ENCODE data around the gene TOB1. TPM values are rescaled to one million over a fixed set of nuclear protein-coding genes. Genes with fewer than 3 reads are reported as not detected.
"Not testable (repeated sequence)": the region's sequence is repeated elsewhere in the genome, so short reads cannot be mapped to it uniquely, and the experiment has no call there.

Gene TOB1
- polyA plus RNA-seq, 3 donors from 2014 or later, result 8.9 to 23.7 (median 10.3) TPM

DNA sequence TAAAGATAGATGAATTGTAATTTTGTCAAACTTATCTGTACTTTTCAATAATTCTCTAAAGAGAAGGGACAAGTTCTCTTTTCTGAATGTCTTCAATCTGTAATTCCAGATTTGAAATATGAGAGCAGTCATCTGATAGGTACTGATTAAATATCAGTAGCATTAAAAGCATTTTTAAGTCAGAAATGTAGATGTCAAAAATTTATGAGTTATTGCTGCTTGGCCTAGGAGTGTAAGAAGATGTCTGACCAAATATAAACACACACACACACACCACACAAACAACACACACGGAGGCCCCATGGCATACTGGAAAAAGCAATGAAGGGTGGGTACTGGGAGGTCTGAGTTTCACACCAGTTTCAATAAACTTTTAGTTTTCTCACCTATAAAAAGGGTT lies 2.4 kb upstream of the TOB1 start:
- Mint-ChIP-seq H3K27ac (peak overlapping the region in 5 of 6 donors; percentile 95 to 99 (median 98)), H3K4me1 (peaks cover 59 to 61% of the 10 kb centered on the region in 2 donors), H3K36me3 (peaks cover 0 to 4% (median 0%) of the 10 kb centered on the region in 3 donors), H3K9me3 (no peaks in the 10 kb centered on the region), H3K4me3 (peak overlapping the region in 4 of 5 donors; percentile 90 to 97 (median 96)), H3K27me3 (ENCODE audit: low read depth in 3 of 3) (peaks cover 27 to 33% (median 29%) of the 10 kb centered on the region in 3 donors)
- no peak for DNase-seq

DNA sequence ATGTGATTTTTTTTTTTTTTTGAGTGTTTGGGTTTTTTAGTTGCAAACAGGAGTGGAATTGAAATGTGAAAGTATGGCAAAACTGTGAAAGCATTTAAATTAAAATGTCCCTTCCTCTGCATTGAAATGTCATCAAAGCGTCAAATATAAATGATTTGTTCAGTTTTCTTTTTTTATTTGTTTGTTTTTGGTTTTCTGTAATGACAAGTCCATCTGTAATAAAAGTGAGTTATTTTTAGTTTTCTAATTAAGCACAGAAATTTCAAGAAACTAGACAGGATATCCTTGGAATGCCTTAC lies 1.9 kb upstream of the TOB1 start:
- no peak for DNase-seq
- Mint-ChIP-seq H3K27ac (peak overlapping the region; percentile 95 to 99 (median 98)), H3K27me3 (ENCODE audit: low read depth in 3 of 3) (peaks cover 24 to 33% (median 27%) of the 10 kb centered on the region in 3 donors), H3K9me3 (no peaks in the 10 kb centered on the region), H3K4me1 (peaks cover 61% of the 10 kb centered on the region in 2 donors), H3K36me3 (peaks cover 0 to 6% (median 3%) of the 10 kb centered on the region in 3 donors), H3K4me3 (peak overlapping the region; percentile 90 to 97 (median 94))

DNA sequence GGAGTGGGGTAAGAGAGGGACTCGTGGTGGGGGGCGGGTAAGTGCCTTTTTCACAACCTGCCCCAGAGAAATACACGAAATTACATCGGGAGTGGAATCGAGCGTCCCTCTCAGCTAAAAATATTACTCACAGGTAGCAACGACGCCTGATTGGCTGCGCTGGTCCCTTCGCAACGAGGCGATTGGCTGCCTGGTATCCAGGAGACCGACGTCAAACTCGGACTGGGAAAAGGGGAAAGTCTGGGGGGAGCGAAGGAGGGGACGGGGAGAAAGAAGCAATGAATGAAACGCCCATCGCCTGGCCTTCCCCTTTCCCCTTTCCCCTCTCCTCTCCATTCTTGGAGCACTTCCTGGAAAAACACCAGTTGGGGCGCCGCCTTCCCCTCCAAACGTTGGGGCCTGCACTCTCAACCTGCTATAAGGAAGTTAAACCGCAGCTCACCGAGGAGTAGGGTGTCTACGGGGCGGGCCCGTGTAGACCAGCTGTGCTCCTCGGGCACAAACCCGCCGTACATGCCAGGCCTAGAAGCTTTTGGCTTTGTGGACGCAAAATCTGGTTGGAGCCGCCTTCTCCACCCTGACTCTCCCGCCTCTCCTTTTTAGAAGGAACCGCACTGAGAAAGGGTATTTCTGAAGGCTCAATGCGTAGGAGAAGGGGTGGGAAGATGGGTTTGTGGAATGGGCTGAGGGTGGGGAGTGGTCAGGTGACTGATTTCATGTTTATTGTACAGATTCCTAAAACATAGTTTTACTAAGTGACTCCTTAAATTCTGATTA lies 1.4 kb upstream of the TOB1 start:
- peak overlapping the region; percentile 90 to 97 (median 94) for H3K4me3 Mint-ChIP-seq
- H3K4me1 Mint-ChIP-seq, result peaks cover 56 to 59% of the 10 kb centered on the region in 2 donors
- H3K9me3 Mint-ChIP-seq, result no peaks in the 10 kb centered on the region
- H3K36me3 Mint-ChIP-seq, result peaks cover 0 to 10% (median 6%) of the 10 kb centered on the region in 3 donors
- H3K27ac Mint-ChIP-seq, result peak overlapping the region; percentile 95 to 99 (median 98)
- peaks cover 19 to 32% (median 25%) of the 10 kb centered on the region in 3 donors for H3K27me3 Mint-ChIP-seq (ENCODE audit: low read depth in 3 of 3)
- DNase-seq, result peak; percentile 70 to 75 (median 74)

DNA sequence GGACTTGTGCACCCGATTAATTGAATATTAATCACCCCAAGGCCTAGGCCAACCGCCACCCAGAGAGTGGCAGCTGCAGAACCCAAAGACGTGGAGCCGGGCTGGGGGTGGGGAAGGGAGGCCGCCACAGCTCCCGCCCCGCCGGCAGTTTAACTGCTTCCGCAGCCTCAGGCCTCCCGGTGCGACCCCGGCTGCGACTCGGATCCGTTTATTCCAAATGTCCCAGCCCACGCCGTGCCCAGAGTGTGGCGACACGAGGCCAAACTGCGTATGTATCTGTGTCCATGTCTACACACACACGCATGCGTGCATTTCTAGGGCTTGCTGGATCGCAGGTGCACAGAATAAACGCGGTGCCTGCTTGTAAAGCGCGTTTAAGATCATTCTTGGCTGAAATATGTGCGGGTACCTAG lies 802 bp upstream of the TOB1 start:
- peaks cover 0 to 11% (median 7%) of the 10 kb centered on the region in 3 donors for H3K36me3 Mint-ChIP-seq
- peak overlapping the region; percentile 95 to 99 (median 98) for H3K27ac Mint-ChIP-seq
- H3K27me3 Mint-ChIP-seq (ENCODE audit: low read depth in 3 of 3), result peaks cover 19 to 32% (median 24%) of the 10 kb centered on the region in 3 donors
- H3K9me3 Mint-ChIP-seq, result no peaks in the 10 kb centered on the region
- peaks cover 51 to 54% of the 10 kb centered on the region in 2 donors for H3K4me1 Mint-ChIP-seq
- DNase-seq, result peak; percentile 65 to 77 (median 70)
- H3K4me3 Mint-ChIP-seq, result peak overlapping the region; percentile 90 to 97 (median 94)

DNA sequence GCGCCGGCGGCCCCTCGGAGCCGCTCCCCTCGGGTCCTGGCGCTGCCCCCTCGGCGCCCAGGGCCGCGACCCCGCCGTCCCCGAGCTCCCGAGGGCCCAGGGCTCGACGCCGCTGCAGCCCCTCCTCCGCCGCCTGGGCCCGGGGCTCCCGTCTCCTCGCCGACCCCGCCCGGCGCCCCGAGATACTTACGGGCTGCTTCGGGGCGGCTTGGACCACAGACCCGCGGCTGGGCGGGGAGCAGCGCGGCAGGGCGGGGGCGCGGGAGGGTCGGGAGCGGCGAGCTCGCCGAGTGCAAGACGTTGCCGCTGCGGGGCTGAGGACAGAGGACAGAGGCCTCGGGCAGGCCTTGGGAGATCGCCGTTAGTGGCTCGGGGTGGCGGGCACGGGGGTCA lies 290 bp downstream of the TOB1 start:
- Mint-ChIP-seq H3K36me3 (peaks cover 0 to 16% (median 16%) of the 10 kb centered on the region in 3 donors), H3K4me3 (peak overlapping the region; percentile 90 to 97 (median 94)), H3K9me3 (no peaks in the 10 kb centered on the region), H3K27me3 (ENCODE audit: low read depth in 3 of 3) (peaks cover 19 to 26% (median 20%) of the 10 kb centered on the region in 3 donors), H3K27ac (peak overlapping the region in 5 of 6 donors; percentile 29 to 95 (median 59)), H3K4me1 (peaks cover 42 to 44% of the 10 kb centered on the region in 2 donors)
- DNase-seq, result peak in 1 of 3 donors; percentile 15

DNA sequence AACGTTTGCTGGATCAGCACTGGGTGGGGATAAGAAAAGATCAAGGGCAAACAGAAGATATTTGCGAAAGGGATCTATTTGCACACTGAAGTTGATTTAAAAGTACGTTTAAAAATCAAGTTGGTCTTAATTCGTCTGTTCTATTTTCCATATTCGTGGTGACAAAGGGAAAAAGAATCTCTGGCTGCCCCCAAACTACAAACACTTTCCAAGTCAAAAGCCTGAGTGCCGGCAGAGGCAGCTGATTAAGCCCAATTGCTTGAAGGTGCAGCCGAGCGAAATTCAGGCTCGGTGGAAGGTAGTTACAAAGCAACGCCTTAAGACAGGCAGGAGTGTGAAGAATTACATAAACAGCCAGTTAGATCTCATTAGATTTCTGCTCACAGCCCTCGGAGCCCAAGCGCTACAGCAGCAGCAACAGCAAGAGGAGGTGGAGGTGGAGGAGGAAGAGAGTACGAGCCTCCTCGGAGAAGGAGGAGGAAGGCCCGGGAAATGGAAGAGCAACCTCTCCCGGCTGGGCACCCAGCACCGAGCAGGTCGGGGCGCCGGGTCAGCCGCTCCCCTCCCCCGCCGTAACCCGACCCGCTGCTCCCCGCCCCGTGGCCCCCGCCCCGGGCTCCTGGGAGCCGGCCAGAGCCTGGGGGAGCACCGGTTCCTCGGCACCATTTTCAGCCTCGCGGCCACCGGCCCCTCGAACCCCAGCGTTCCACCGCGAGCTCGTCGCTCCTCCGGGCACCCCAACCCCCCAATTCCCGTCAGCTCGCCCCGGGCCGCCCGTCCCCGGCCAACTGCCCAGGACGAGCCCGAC lies 890 bp downstream of the TOB1 start:
- H3K27ac Mint-ChIP-seq, result peak overlapping the region; percentile 94 to 99 (median 96)
- DNase-seq, result peak; percentile 31 to 58 (median 36)
- H3K36me3 Mint-ChIP-seq, result peaks cover 0 to 18% (median 16%) of the 10 kb centered on the region in 3 donors
- H3K4me1 Mint-ChIP-seq, result peaks cover 42 to 44% of the 10 kb centered on the region in 2 donors
- H3K9me3 Mint-ChIP-seq, result no peaks in the 10 kb centered on the region
- peak overlapping the region; percentile 98 to 100 (median 99) for H3K4me3 Mint-ChIP-seq
- H3K27me3 Mint-ChIP-seq (ENCODE audit: low read depth in 3 of 3), result peaks cover 19 to 26% (median 20%) of the 10 kb centered on the region in 3 donors

DNA sequence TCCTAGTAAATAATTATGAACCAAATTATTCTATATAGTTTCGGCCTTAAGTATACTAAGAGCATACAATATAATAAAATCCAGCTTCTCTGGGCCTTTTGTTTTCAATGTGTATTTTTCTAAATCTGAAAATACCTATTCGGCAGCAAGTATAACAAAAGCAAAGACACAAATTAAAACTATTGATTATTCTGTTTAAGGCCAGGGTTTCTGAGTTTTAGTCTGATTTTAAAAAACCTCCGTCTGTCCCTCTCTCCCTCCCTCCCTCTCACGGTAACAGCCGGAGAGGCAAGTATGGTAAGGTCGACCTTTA lies 1.5 kb downstream of the TOB1 start:
- DNase-seq, result no peak
- peak overlapping the region; percentile 98 to 100 (median 99) for H3K4me3 Mint-ChIP-seq
- peaks cover 19 to 23% (median 20%) of the 10 kb centered on the region in 3 donors for H3K27me3 Mint-ChIP-seq (ENCODE audit: low read depth in 3 of 3)
- peak overlapping the region; percentile 94 to 99 (median 96) for H3K27ac Mint-ChIP-seq
- H3K4me1 Mint-ChIP-seq, result peaks cover 39 to 44% of the 10 kb centered on the region in 2 donors
- no peaks in the 10 kb centered on the region for H3K9me3 Mint-ChIP-seq
- H3K36me3 Mint-ChIP-seq, result peaks cover 0 to 18% (median 16%) of the 10 kb centered on the region in 3 donors

DNA sequence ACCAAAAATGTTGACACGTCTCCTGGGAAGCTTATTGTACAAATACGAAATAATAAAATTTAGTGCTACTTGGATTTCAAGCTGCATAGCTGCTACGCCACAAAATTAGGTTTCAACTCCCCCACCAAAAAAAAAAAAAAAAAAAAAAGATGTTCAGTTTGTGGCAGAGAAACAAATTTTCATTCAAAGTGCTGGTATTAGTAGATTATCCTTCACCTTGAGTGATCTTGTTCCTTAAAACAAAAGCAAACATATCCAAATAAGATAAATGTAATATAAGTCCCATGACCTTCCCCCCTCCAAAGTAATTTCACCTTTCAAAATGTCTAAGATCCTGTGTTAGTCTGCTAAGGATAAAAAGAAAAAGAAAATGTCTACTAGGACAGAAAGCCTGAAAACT lies 2.2 kb downstream of the TOB1 start:
- DNase-seq, result no peak
- Mint-ChIP-seq H3K27me3 (ENCODE audit: low read depth in 3 of 3) (peaks cover 19 to 22% (median 20%) of the 10 kb centered on the region in 3 donors), H3K4me1 (peaks cover 38 to 44% of the 10 kb centered on the region in 2 donors), H3K9me3 (no peaks in the 10 kb centered on the region), H3K4me3 (peak overlapping the region in 2 of 5 donors; percentile 98 to 100), H3K36me3 (peaks cover 0 to 18% (median 16%) of the 10 kb centered on the region in 3 donors), H3K27ac (peak overlapping the region in 3 of 6 donors; percentile 95 to 99 (median 98))

DNA sequence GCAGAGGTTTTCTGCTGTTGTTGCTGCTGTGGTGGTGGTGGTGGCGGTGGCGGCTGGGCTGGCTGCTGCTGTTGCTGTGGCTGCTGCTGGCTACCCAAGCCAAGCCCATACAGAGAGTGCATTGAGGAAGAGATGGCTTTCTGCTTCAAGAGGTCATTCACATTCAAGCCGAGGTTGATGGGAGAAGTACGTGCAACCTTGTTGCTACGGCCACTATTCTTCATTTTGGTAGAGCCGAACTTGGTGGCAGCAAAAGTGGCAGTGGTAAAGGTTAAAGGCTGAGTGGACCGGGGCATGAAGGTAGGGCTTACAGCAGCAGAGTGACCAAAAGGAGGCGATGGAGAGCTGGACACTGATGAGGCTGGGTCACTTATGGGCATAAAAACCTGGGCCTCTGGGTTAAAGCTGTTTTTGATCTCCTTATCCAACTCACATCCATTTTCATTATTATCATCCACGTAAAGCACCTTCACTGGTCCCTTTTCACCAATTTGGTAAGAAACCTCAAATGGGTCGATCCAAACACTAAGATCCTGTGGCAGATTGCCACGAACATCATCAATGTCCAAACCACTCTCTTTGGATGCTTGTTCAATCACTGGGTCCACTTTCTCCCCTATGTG lies 2.8 kb downstream of the TOB1 start:
- Mint-ChIP-seq H3K4me1 (peaks cover 33 to 42% of the 10 kb centered on the region in 2 donors), H3K9me3 (no peaks in the 10 kb centered on the region), H3K36me3 (peaks cover 0 to 18% (median 16%) of the 10 kb centered on the region in 3 donors), H3K27ac (peak overlapping the region in 2 of 6 donors; percentile 98 to 99), H3K27me3 (ENCODE audit: low read depth in 3 of 3) (peaks cover 19 to 22% (median 19%) of the 10 kb centered on the region in 3 donors), H3K4me3 (peak overlapping the region in 3 of 5 donors; percentile 36 to 100 (median 54))
- peak; percentile 19 to 43 (median 32) for DNase-seq

DNA sequence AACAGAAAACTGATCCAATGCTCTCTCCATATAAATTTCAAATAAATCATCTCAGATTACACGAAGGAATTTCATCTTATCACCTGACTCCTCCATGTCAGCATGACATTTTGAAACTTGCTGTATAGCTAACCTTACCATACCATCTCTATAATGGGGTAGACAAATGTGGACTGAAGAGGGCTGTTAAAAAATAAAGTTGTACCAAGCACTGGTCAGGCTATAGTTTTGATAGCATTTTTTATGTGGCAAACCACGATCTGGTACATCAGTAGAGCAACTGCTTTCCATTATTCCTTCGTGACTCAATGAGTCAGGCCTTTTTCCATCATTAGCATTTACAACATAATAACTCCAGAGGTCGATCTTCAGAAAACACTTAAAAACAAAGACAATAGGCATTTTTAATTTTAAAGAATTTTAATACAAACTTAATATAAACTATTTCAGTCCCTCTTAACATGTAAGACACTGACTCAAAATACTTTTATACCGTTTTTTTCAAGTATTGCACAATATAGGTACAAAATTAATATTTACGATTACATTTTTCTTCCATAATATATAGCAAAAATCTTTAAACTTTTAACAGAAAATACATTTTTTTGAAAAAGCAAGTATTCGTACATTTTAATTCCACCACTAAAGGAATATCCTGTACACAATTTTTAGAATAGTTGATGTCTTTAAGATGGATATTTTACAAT lies 4.2 kb downstream of the TOB1 start:
- Mint-ChIP-seq H3K27me3 (ENCODE audit: low read depth in 3 of 3) (peaks cover 10 to 15% (median 12%) of the 10 kb centered on the region in 3 donors), H3K9me3 (no peaks in the 10 kb centered on the region)

DNA sequence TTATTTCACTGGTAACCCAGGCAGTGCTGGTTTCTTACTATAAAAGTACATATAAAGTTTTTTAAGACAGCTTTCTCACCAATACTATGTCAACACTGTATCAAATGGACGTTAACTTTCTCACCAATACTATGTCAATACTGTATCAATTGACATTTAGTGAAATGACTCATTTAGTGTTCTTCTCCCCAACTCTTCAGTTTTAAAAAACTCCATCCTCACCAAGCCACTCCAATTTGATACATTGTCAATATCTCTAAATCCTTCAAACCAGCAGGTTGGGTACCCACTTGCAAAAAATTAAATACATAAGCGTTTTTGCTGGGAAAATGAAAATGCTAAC lies 4.8 kb downstream of the TOB1 start:
- H3K4me1 Mint-ChIP-seq, result peaks cover 20 to 27% of the 10 kb centered on the region in 2 donors

More for the DNA sequence above, 4.2 kb downstream of the TOB1 start:
- Mint-ChIP-seq H3K4me1 (peaks cover 20 to 29% of the 10 kb centered on the region in 2 donors), H3K4me3 (no peak overlapping the region), H3K27ac (peak overlapping the region in 1 of 6 donors; percentile 50), H3K36me3 (peaks cover 0 to 18% (median 16%) of the 10 kb centered on the region in 3 donors)
- DNase-seq, result no peak

DNA sequence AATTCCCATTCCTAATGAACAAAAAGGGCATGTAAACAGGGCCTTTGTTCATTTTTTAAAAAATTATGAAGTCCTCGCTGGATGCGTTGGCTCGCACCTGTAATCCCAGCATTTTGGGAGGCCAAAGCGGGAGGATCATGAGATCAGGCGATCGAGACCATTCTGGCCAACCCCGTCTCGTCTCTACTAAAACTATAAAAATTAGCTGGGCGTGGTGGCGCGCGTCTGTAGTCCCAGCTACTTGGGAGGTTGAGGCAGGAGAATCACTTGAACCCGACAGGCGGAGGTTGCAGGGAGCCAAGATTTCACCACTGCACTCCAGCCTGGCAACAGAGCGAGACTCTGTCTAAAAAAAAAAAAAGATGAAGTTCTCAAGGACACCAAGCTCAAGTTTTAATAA lies 6.4 kb downstream of the TOB1 start:
- not testable (repeated sequence) for H3K4me3 Mint-ChIP-seq; DNase-seq; H3K9me3 Mint-ChIP-seq; H3K27me3 Mint-ChIP-seq (ENCODE audit: low read depth in 3 of 3)
- Mint-ChIP-seq H3K27ac (peak overlapping the region in 1 of 6 donors; percentile 7), H3K4me1 (peaks cover 13 to 20% of the 10 kb centered on the region in 2 donors), H3K36me3 (peaks cover 0 to 18% (median 12%) of the 10 kb centered on the region in 3 donors)

More for the DNA sequence above, 4.8 kb downstream of the TOB1 start:
- peak overlapping the region in 1 of 5 donors; percentile 16 for H3K4me3 Mint-ChIP-seq
- H3K27ac Mint-ChIP-seq, result peak overlapping the region in 3 of 6 donors; percentile 3 to 50 (median 8)
- H3K27me3 Mint-ChIP-seq (ENCODE audit: low read depth in 3 of 3), result peaks cover 4 to 10% (median 7%) of the 10 kb centered on the region in 3 donors
- DNase-seq, result no peak
- H3K36me3 Mint-ChIP-seq, result peaks cover 0 to 18% (median 16%) of the 10 kb centered on the region in 3 donors
- H3K9me3 Mint-ChIP-seq, result no peaks in the 10 kb centered on the region
